Lower leg skin (tissue), 3 donors: ENCODE data around the gene PGAM2.

Source experiments
- POLR2A ChIP-seq, 2 donors: fragments of 450-650 bp; IDR thresholded peaks; one replicate each; pipeline ENCODE4 v1.6.1; 2016 to 2017; ENCODE audit warnings: antibody characterized with exemption in 2 of 2, mild to moderate bottlenecking in 1 of 2, moderate library complexity in 1 of 2
- TF ChIP-seq, protein P1 (sequence below), 3 donors: fragments of 450-650 bp; IDR thresholded peaks; one replicate each; pipeline ENCODE4 v1.5.1; 2016; ENCODE audit warnings: antibody characterized with exemption in 3 of 3, mild to moderate bottlenecking in 3 of 3, moderate library complexity in 2 of 3

GRCh38 chr7:44050121-44050914 lies 15.0 kb downstream of the PGAM2 start:
- TF ChIP-seq, protein P1, sequence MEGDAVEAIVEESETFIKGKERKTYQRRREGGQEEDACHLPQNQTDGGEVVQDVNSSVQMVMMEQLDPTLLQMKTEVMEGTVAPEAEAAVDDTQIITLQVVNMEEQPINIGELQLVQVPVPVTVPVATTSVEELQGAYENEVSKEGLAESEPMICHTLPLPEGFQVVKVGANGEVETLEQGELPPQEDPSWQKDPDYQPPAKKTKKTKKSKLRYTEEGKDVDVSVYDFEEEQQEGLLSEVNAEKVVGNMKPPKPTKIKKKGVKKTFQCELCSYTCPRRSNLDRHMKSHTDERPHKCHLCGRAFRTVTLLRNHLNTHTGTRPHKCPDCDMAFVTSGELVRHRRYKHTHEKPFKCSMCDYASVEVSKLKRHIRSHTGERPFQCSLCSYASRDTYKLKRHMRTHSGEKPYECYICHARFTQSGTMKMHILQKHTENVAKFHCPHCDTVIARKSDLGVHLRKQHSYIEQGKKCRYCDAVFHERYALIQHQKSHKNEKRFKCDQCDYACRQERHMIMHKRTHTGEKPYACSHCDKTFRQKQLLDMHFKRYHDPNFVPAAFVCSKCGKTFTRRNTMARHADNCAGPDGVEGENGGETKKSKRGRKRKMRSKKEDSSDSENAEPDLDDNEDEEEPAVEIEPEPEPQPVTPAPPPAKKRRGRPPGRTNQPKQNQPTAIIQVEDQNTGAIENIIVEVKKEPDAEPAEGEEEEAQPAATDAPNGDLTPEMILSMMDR (IDR thresholded peaks at IDR 0.05), result no peak
- TF ChIP-seq POLR2A (IDR thresholded peaks at IDR 0.05), result no peak
